B cell (primary cell): ENCODE results near the gene CIDEC. TPM values are rescaled to one million over a fixed set of nuclear protein-coding genes. Genes with fewer than 3 reads are reported as not detected.

Source experiments
- ATAC-seq: fragments of 200-7000 bp; cut with Tn5 transposase; one replicate; pipeline ENCODE4 v1.10.0; 2021; ENCODE audit warnings: low read depth, mild to moderate bottlenecking, moderate number of reproducible peaks, moderate library complexity
- CTCF ChIA-PET: fragments of 350-600 bp; sonication (Branson Sonifier 250); formaldehyde crosslinking; loops from one replicate; lab custom pipeline; 2021; ENCODE audit warnings: antibody characterized with exemption, inconsistent platforms; lab: Charles Lee
- POLR2A ChIA-PET: fragments of 350-600 bp; sonication (Branson Sonifier 250); formaldehyde crosslinking; loops from one replicate; lab custom pipeline; 2021; ENCODE audit warnings: antibody characterized with exemption; lab: Charles Lee
- DNase-seq: peaks from one replicate; pipeline ENCODE4 v3.0.0; 2013
- H2AFZ ChIP-seq: 2 replicates; pipeline ENCODE4 v1.6.1; 2012; ENCODE audit warnings: mild to moderate bottlenecking, low read depth, low read length; ENCODE audit not compliant: insufficient read depth, poor library complexity, severe bottlenecking
- H3K27ac ChIP-seq, 2 donors: 1 replicate in 1 of 2; 2 replicates in 1 of 2; pipeline ENCODE4 v1.5.1; 2012 to 2013; ENCODE audit warnings: low read length in 2 of 2, mild to moderate bottlenecking in 2 of 2, moderate library complexity in 1 of 2
- H3K27me3 ChIP-seq, 4 experiments: fragments of 200-600 bp in 1 of 4; sonication (generic) in 1 of 4; replicated peaks in 1 of 4; 1 replicate in 2 of 4; 2 replicates in 2 of 4; pipeline versions ENCODE4 v1.6.1 to v1.7.0; 2013 to 2016; ENCODE audit warnings: low read length in 3 of 4, mild to moderate bottlenecking in 2 of 4, mixed read lengths in 1 of 4, moderate library complexity in 1 of 4; ENCODE audit not compliant: insufficient read depth in 4 of 4, control insufficient read depth in 3 of 4; ENCODE audit errors: control extremely low read depth in 1 of 4
- H3K36me3 ChIP-seq, 2 experiments: replicated peaks in 1 of 2; 1 replicate in 1 of 2; 2 replicates in 1 of 2; pipeline versions ENCODE4 v1.6.1 to v1.7.1; 2013; ENCODE audit warnings: low read length in 1 of 2; ENCODE audit not compliant: insufficient read depth in 2 of 2, control insufficient read depth in 1 of 2; ENCODE audit errors: control extremely low read depth in 1 of 2, extremely low read depth in 1 of 2
- H3K4me1 ChIP-seq, 2 donors: fragments of 200-600 bp in 1 of 2; sonication (generic) in 1 of 2; 1 replicate in 1 of 2; 2 replicates in 1 of 2; pipeline versions ENCODE4 v1.5.1 to v1.6.1; 2013 to 2017; ENCODE audit warnings: low read length in 2 of 2; ENCODE audit not compliant: control insufficient read depth in 2 of 2, insufficient read depth in 2 of 2
- H3K4me2 ChIP-seq: replicated peaks from 2 replicates; pipeline ENCODE3; 2012; ENCODE audit warnings: mild to moderate bottlenecking, low read depth, low read length; ENCODE audit not compliant: poor library complexity, severe bottlenecking
- H3K4me3 ChIP-seq, 5 experiments: fragments of 200-600 bp in 1 of 5; sonication (generic) in 1 of 5; 1 replicate in 3 of 5; 2 replicates in 2 of 5; pipeline versions ENCODE4 v1.5.1 to v1.7.0; 2011 to 2016; ENCODE audit warnings: low read length in 4 of 5, mild to moderate bottlenecking in 4 of 5, low read depth in 2 of 5, control low read depth in 1 of 5, moderate library complexity in 1 of 5; ENCODE audit not compliant: insufficient read depth in 1 of 5; ENCODE audit errors: control extremely low read depth in 1 of 5, extremely low read depth in 1 of 5
- H3K79me2 ChIP-seq: fragments of 200-600 bp; sonication (generic); one replicate; pipeline ENCODE4 v1.6.0; 2016; ENCODE audit warnings: low read length; ENCODE audit not compliant: control insufficient read depth, insufficient read depth
- H3K9ac ChIP-seq: fragments of 200-600 bp; sonication (generic); 2 replicates; pipeline ENCODE4 v1.6.1; 2017; ENCODE audit warnings: mild to moderate bottlenecking, low read length, moderate library complexity
- H3K9me3 ChIP-seq, 3 donors: one replicate each; pipeline versions ENCODE4 v1.6.1 to v1.7.1; 2013; ENCODE audit warnings: low read length in 2 of 3; ENCODE audit not compliant: control insufficient read depth in 2 of 3, insufficient read depth in 1 of 3; ENCODE audit errors: control extremely low read depth in 1 of 3
- H4K20me1 ChIP-seq: 2 replicates; pipeline ENCODE4 v1.6.0; 2012; ENCODE audit warnings: mild to moderate bottlenecking, low read length; ENCODE audit not compliant: insufficient read depth, control insufficient read depth, poor library complexity, severe bottlenecking
- H3K27ac Mint-ChIP-seq: one replicate; pipeline ENCODE4 v1.8.0; 2021; ENCODE audit warnings: mixed read lengths
- H3K27me3 Mint-ChIP-seq: one replicate; pipeline ENCODE4 v1.8.0; 2021; ENCODE audit warnings: mixed read lengths
- H3K4me1 Mint-ChIP-seq: one replicate; pipeline ENCODE4 v1.8.0; 2021; ENCODE audit warnings: mixed read lengths
- H3K4me3 Mint-ChIP-seq: one replicate; pipeline ENCODE4 v1.8.0; 2021; ENCODE audit warnings: mixed read lengths
- H3K9me3 Mint-ChIP-seq: one replicate; pipeline ENCODE4 v1.8.0; 2022; ENCODE audit warnings: mixed read lengths; ENCODE audit not compliant: insufficient read depth
- CTCF ChIP-seq: fragments of 200-600 bp; IDR thresholded peaks from one replicate; pipeline ENCODE4 v1.8.0; 2022; ENCODE audit warnings: antibody characterized with exemption, mild to moderate bottlenecking
- EZH2 ChIP-seq: IDR thresholded peaks from 2 replicates; pipeline ENCODE4 v1.6.1; 2012; ENCODE audit warnings: borderline replicate concordance, low read depth, mild to moderate bottlenecking, moderate library complexity, low read length; ENCODE audit not compliant: insufficient read depth, poor library complexity, severe bottlenecking
- WGBS: methylation state at CpG from one replicate; pipeline ENCODE4 v1.1.5; 2013; ENCODE audit warnings: missing lambda C conversion rate; ENCODE audit not compliant: insufficient coverage; 5-methylcytosine and 5-hydroxymethylcytosine counted together
- intact Hi-C: fragments of 100-400 bp; cut with micrococcal nuclease; formaldehyde crosslinking; loops from one replicate; pipeline ENCODE4 v1.10.0; 2022
- polyA plus RNA-seq: library from polyadenylated mRNA; depleted of rRNA; stranded (reverse); fragments of >200 nt; gene quantifications from 2 replicates; pipeline ENCODE4 v1.2.3, GENCODE V29; 2012
- total RNA-seq, 2 donors: library from RNA; stranded (reverse); fragments of 120-200 nt in 1 of 2; gene quantifications; 1 replicate in 1 of 2; 2 replicates in 1 of 2; pipeline versions ENCODE4 v1.2.3 to v1.2.4, GENCODE V29; 2013 to 2022

Gene CIDEC
- total and polyA plus RNA-seq, 2 donors (not counting 1 experiment from before 2014, with no cell fraction given), result not detected

- POLR2A ChIA-PET, result interaction anchor here (0.7 kb wide), 1 partner anchor 12 kb away, joined by 6 read pairs; the partner anchor contains the start of gene RPUSD3
- WGBS, result 95% methylated on average over 3 of the region's 3 CpGs
These were observed 48.8 kb downstream of the CIDEC start for GRCh38 chr3:9831253-9831652.

More at GRCh38 chr3:9831253-9831652, 48.8 kb downstream of the CIDEC start:
- peaks cover 2% of the 10 kb centered on the region for H3K4me1 Mint-ChIP-seq
- Histone ChIP-seq H3K9me3 (no peaks in the 10 kb centered on the region), H3K79me2 (no peaks in the 10 kb centered on the region), H3K27me3 (no peaks in the 10 kb centered on the region), H3K9ac (no peak overlapping the region), H3K4me2 (no peak overlapping the region), H3K4me1 (no peaks in the 10 kb centered on the region), H3K4me3 (no peak overlapping the region), H3K27ac (no peak overlapping the region), H3K36me3 (peaks cover 4 to 22% of the 10 kb centered on the region in 2 experiments), H2AFZ (no peak overlapping the region), H4K20me1 (no peaks in the 10 kb centered on the region)
- no peaks in the 10 kb centered on the region for H3K9me3 Mint-ChIP-seq
- H3K4me3 Mint-ChIP-seq, result no peak overlapping the region
- no peak for TF ChIP-seq CTCF
- TF ChIP-seq EZH2, result no peak
- no peaks in the 10 kb centered on the region for H3K27me3 Mint-ChIP-seq
- intact Hi-C loops, result no loop called here
- H3K27ac Mint-ChIP-seq, result no peak overlapping the region
- DNase-seq (no peak), ATAC-seq (no peak)
- CTCF ChIA-PET, result interaction anchor here (1.1 to 1.6 kb wide), 2 partner anchors 50 to 282 kb away, joined by 3 read pairs; no protein-coding TSS in a partner anchor
